ENCODE data around the gene ANGPTL5. TPM values are rescaled to one million over a fixed set of nuclear protein-coding genes. Genes with fewer than 3 reads are reported as not detected.
A peak's percentile ranks its signal among the peaks of the same experiment; 100 is the strongest.
"Not testable (repeated sequence)": the region's sequence is repeated elsewhere in the genome, so short reads cannot be mapped to it uniquely, and the experiment has no call there.

Gene ANGPTL5
- total RNA-seq (not detected), total RNA-seq (0 to 0.10 (median 0) reads per million in 29 experiments)
- not detected for total RNA-seq (2013)

DNA sequence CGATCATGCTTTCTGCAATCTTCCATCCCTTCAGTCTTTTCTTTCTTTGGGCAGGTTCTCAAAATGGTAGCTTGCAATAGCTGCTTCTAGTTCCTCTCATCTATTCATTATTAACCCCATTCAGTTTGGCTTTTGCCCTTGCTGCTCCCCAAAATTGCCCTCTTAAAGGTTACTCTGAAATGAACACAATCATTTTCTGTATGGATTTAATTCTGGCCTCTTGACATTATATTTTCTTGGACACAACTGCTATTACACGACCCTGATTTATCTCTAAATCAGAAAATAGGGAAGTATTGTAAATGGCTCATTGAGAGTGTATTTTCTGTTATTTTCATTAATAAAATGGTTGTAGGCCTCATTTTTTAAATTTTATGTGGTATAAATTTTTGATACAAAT is at the start of gene ANGPTL5:
TSS of gene ANGPTL5 (minus strand) at position 101 of the 400 bp plus-strand sequence. CDS start 8,613 bp downstream, outside the sequence.
- Mint-ChIP-seq H3K36me3 (no peaks in the 10 kb centered on the region), H3K4me3 (peak within 1 kb of the TSS; percentile 90 to 92 (median 91)), H3K27ac (peak within 1 kb of the TSS; percentile 84 to 87), H3K9me3 (no peaks in the 10 kb centered on the region), H3K4me1 (peaks cover 25 to 32% (median 31%) of the 10 kb centered on the region in 3 donors), H3K27me3 (no peaks in the 10 kb centered on the region)
- no peak for ATAC-seq (replicated peaks in 1 of 4)
- ChIA-PET POLR2A (interaction anchor here in 1 of 2 donors (0.6 to 0.7 kb wide), 2 partner anchors 27 to 55 kb away, joined by 3 read pairs; no protein-coding TSS in a partner anchor), CTCF (no interaction called here)
- Histone ChIP-seq H3K27me3 (replicated peaks in 1 of 2; ENCODE audit: control insufficient read depth in 2 of 2, extremely low read depth in 1 of 2, insufficient read depth in 2 of 2, low read length in 1 of 2) (no peaks in the 10 kb centered on the region), H3K4me1 (ENCODE audit: control insufficient read depth in 1 of 2, extremely low read depth in 1 of 2, insufficient read depth in 2 of 2, low read length in 2 of 2) (peaks cover 3 to 10% of the 10 kb centered on the region in 2 experiments), H3K4me3 (ENCODE audit: control insufficient read depth in 1 of 2, extremely low read depth in 1 of 2, low read length in 1 of 2) (peak within 1 kb of the TSS; percentile 51 to 78), H3K9me3 (no peaks in the 10 kb centered on the region), H3K27ac (ENCODE audit: low read length) (peak within 1 kb of the TSS; percentile 76), H3K36me3 (ENCODE audit: control insufficient read depth in 2 of 2, extremely low read depth in 1 of 2, insufficient read depth in 1 of 2, low read length in 1 of 2) (no peaks in the 10 kb centered on the region)
- DNase-seq: no peak
- no CpG with 5 or more reads among the region's 2 CpGs for WGBS (ENCODE audit: insufficient coverage)

DNA sequence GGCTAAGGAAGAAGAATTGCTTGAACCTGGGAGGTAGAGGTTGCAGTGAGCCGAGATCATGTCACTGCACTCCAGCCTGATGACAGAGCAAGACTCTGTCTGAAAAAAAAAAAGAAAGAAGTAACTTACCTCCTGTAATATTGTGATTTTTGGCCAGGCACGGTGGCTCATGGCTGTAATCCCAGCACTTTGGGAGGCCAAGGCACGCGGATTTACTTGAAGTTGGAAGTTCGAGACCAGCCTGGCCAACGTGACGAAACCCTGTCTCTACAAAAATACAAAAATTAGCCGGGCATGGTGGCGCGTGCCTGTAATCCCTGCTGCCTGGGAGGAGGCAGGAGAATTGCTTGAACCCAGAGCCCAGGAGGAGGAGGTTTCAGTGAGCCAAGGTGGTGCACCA is 47.9 kb upstream of the ANGPTL5 start:
- POLR2A ChIA-PET; H3K4me3 Mint-ChIP-seq; H3K27ac Mint-ChIP-seq; H3K27me3 ChIP-seq (replicated peaks in 1 of 2; ENCODE audit: control insufficient read depth in 2 of 2, extremely low read depth in 1 of 2, insufficient read depth in 2 of 2, low read length in 1 of 2); ATAC-seq (replicated peaks in 1 of 4); H3K4me1 ChIP-seq (ENCODE audit: control insufficient read depth in 1 of 2, extremely low read depth in 1 of 2, insufficient read depth in 2 of 2, low read length in 2 of 2); H3K27me3 Mint-ChIP-seq; H3K9me3 Mint-ChIP-seq; H3K4me3 ChIP-seq (ENCODE audit: control insufficient read depth in 1 of 2, extremely low read depth in 1 of 2, low read length in 1 of 2); H3K4me1 Mint-ChIP-seq; H3K27ac ChIP-seq (ENCODE audit: low read length); H3K36me3 ChIP-seq (ENCODE audit: control insufficient read depth in 2 of 2, extremely low read depth in 1 of 2, insufficient read depth in 1 of 2, low read length in 1 of 2); H3K9me3 ChIP-seq; DNase-seq: not testable (repeated sequence)
- CTCF ChIA-PET: interaction anchor here in 1 of 2 donors (0.6 kb wide), 1 partner anchor 104 kb away, joined by 4 read pairs; no protein-coding TSS in a partner anchor
- 60% methylated on average over 1 of the region's 10 CpGs for WGBS (ENCODE audit: insufficient coverage)
- peaks cover 29% of the 10 kb centered on the region for H3K36me3 Mint-ChIP-seq

- no peak for ATAC-seq (replicated peaks in 1 of 4)
- Histone ChIP-seq H3K4me1 (ENCODE audit: control insufficient read depth in 1 of 2, extremely low read depth in 1 of 2, insufficient read depth in 2 of 2, low read length in 2 of 2) (no peaks in the 10 kb centered on the region), H3K36me3 (ENCODE audit: control insufficient read depth in 2 of 2, extremely low read depth in 1 of 2, insufficient read depth in 1 of 2, low read length in 1 of 2) (peaks cover 0 to 4% of the 10 kb centered on the region in 2 donors), H3K27ac (ENCODE audit: low read length) (no peak overlapping the region), H3K27me3 (replicated peaks in 1 of 2; ENCODE audit: control insufficient read depth in 2 of 2, extremely low read depth in 1 of 2, insufficient read depth in 2 of 2, low read length in 1 of 2) (no peaks in the 10 kb centered on the region), H3K4me3 (ENCODE audit: control insufficient read depth in 1 of 2, extremely low read depth in 1 of 2, low read length in 1 of 2) (no peak overlapping the region), H3K9me3 (no peaks in the 10 kb centered on the region)
- Mint-ChIP-seq H3K27ac (no peak overlapping the region), H3K4me1 (no peaks in the 10 kb centered on the region), H3K36me3 (peaks cover 48% of the 10 kb centered on the region), H3K27me3 (no peaks in the 10 kb centered on the region), H3K9me3 (no peaks in the 10 kb centered on the region), H3K4me3 (no peak overlapping the region)
- no CpG with 5 or more reads among the region's 1 CpG for WGBS (ENCODE audit: insufficient coverage)
- ChIA-PET CTCF (no interaction called here), POLR2A (no interaction called here)
- DNase-seq: no peak
Observed at GRCh38 chr11:101960231-101960630, 43.9 kb upstream of the ANGPTL5 start.

GRCh38 chr11:101955701-101956100 is 39.4 kb upstream of the ANGPTL5 start:
- Mint-ChIP-seq H3K4me3 (no peak overlapping the region), H3K27me3 (no peaks in the 10 kb centered on the region), H3K36me3 (peaks cover 38% of the 10 kb centered on the region), H3K4me1 (no peaks in the 10 kb centered on the region), H3K9me3 (no peaks in the 10 kb centered on the region), H3K27ac (no peak overlapping the region)
- ChIA-PET POLR2A (no interaction called here), CTCF (no interaction called here)
- no peak for DNase-seq
- H3K4me3 ChIP-seq (ENCODE audit: control insufficient read depth in 1 of 2, extremely low read depth in 1 of 2, low read length in 1 of 2): no peak overlapping the region
- no peak for ATAC-seq (replicated peaks in 1 of 4)
- H3K4me1 ChIP-seq (ENCODE audit: control insufficient read depth in 1 of 2, extremely low read depth in 1 of 2, insufficient read depth in 2 of 2, low read length in 2 of 2): no peaks in the 10 kb centered on the region
- H3K36me3 ChIP-seq (ENCODE audit: control insufficient read depth in 2 of 2, extremely low read depth in 1 of 2, insufficient read depth in 1 of 2, low read length in 1 of 2): peaks cover 0 to 4% of the 10 kb centered on the region in 2 donors
- no peaks in the 10 kb centered on the region for H3K27me3 ChIP-seq (replicated peaks in 1 of 2; ENCODE audit: control insufficient read depth in 2 of 2, extremely low read depth in 1 of 2, insufficient read depth in 2 of 2, low read length in 1 of 2)
- WGBS (ENCODE audit: insufficient coverage): 80% methylated on average over 5 of the region's 5 CpGs
- no peaks in the 10 kb centered on the region for H3K9me3 ChIP-seq
- no peak overlapping the region for H3K27ac ChIP-seq (ENCODE audit: low read length)

GRCh38 chr11:101955278-101955677 is 39.0 kb upstream of the ANGPTL5 start:
- Histone ChIP-seq H3K36me3 (ENCODE audit: control insufficient read depth in 2 of 2, extremely low read depth in 1 of 2, insufficient read depth in 1 of 2, low read length in 1 of 2) (peaks cover 0 to 4% of the 10 kb centered on the region in 2 donors), H3K27me3 (replicated peaks in 1 of 2; ENCODE audit: control insufficient read depth in 2 of 2, extremely low read depth in 1 of 2, insufficient read depth in 2 of 2, low read length in 1 of 2) (no peaks in the 10 kb centered on the region), H3K4me1 (ENCODE audit: control insufficient read depth in 1 of 2, extremely low read depth in 1 of 2, insufficient read depth in 2 of 2, low read length in 2 of 2) (no peaks in the 10 kb centered on the region), H3K9me3 (no peaks in the 10 kb centered on the region), H3K27ac (ENCODE audit: low read length) (no peak overlapping the region), H3K4me3 (ENCODE audit: control insufficient read depth in 1 of 2, extremely low read depth in 1 of 2, low read length in 1 of 2) (no peak overlapping the region)
- CTCF ChIA-PET: no interaction called here
- Mint-ChIP-seq H3K36me3 (peaks cover 37% of the 10 kb centered on the region), H3K27me3 (no peaks in the 10 kb centered on the region), H3K9me3 (no peaks in the 10 kb centered on the region), H3K4me3 (no peak overlapping the region), H3K4me1 (no peaks in the 10 kb centered on the region), H3K27ac (no peak overlapping the region)
- no CpG with 5 or more reads among the region's 3 CpGs for WGBS (ENCODE audit: insufficient coverage)
- POLR2A ChIA-PET: no interaction called here
- DNase-seq (no peak), ATAC-seq (replicated peaks in 1 of 4) (no peak)

GRCh38 chr11:101949680-101950220 is 33.4 kb upstream of the ANGPTL5 start:
- no peak overlapping the region for H3K4me3 ChIP-seq (ENCODE audit: control insufficient read depth in 1 of 2, extremely low read depth in 1 of 2, low read length in 1 of 2)
- Mint-ChIP-seq H3K27me3 (no peaks in the 10 kb centered on the region), H3K4me1 (no peaks in the 10 kb centered on the region), H3K36me3 (peaks cover 20% of the 10 kb centered on the region), H3K27ac (no peak overlapping the region), H3K9me3 (no peaks in the 10 kb centered on the region), H3K4me3 (no peak overlapping the region)
- no peaks in the 10 kb centered on the region for H3K9me3 ChIP-seq
- ChIA-PET POLR2A (no interaction called here), CTCF (no interaction called here)
- no CpG with 5 or more reads among the region's 1 CpG for WGBS (ENCODE audit: insufficient coverage)
- DNase-seq (no peak), ATAC-seq (replicated peaks in 1 of 4) (no peak)
- H3K27me3 ChIP-seq (replicated peaks in 1 of 2; ENCODE audit: control insufficient read depth in 2 of 2, extremely low read depth in 1 of 2, insufficient read depth in 2 of 2, low read length in 1 of 2): no peaks in the 10 kb centered on the region
- H3K36me3 ChIP-seq (ENCODE audit: control insufficient read depth in 2 of 2, extremely low read depth in 1 of 2, insufficient read depth in 1 of 2, low read length in 1 of 2): no peaks in the 10 kb centered on the region
- H3K27ac ChIP-seq (ENCODE audit: low read length): no peak overlapping the region
- H3K4me1 ChIP-seq (ENCODE audit: control insufficient read depth in 1 of 2, extremely low read depth in 1 of 2, insufficient read depth in 2 of 2, low read length in 2 of 2): no peaks in the 10 kb centered on the region

GRCh38 chr11:101945448-101945847 is 29.1 kb upstream of the ANGPTL5 start:
- ChIA-PET CTCF (no interaction called here), POLR2A (no interaction called here)
- Mint-ChIP-seq H3K27me3 (peaks cover 0 to 7% of the 10 kb centered on the region in 2 donors), H3K9me3 (no peaks in the 10 kb centered on the region), H3K4me3 (no peak overlapping the region), H3K36me3 (peaks cover 16% of the 10 kb centered on the region), H3K4me1 (no peaks in the 10 kb centered on the region), H3K27ac (no peak overlapping the region)
- H3K36me3 ChIP-seq (ENCODE audit: control insufficient read depth in 2 of 2, extremely low read depth in 1 of 2, insufficient read depth in 1 of 2, low read length in 1 of 2): no peaks in the 10 kb centered on the region
- WGBS (ENCODE audit: insufficient coverage): no CpG with 5 or more reads among the region's 4 CpGs
- no peak overlapping the region for H3K4me3 ChIP-seq (ENCODE audit: control insufficient read depth in 1 of 2, extremely low read depth in 1 of 2, low read length in 1 of 2)
- ATAC-seq (replicated peaks in 1 of 4): no peak
- no peak for DNase-seq
- no peaks in the 10 kb centered on the region for H3K9me3 ChIP-seq
- no peaks in the 10 kb centered on the region for H3K27me3 ChIP-seq (replicated peaks in 1 of 2; ENCODE audit: control insufficient read depth in 2 of 2, extremely low read depth in 1 of 2, insufficient read depth in 2 of 2, low read length in 1 of 2)
- H3K4me1 ChIP-seq (ENCODE audit: control insufficient read depth in 1 of 2, extremely low read depth in 1 of 2, insufficient read depth in 2 of 2, low read length in 2 of 2): no peaks in the 10 kb centered on the region
- no peak overlapping the region for H3K27ac ChIP-seq (ENCODE audit: low read length)

Data from T-cell (primary cell).